Central memory CD8-positive, alpha-beta T cell (primary cell): ENCODE measurements around the gene TNFAIP3.

Experiments used
- ATAC-seq: fragments of 150-1000 bp; cut with Tn5 transposase; replicated peaks from 2 replicates; pipeline ENCODE4 v1.10.0; 2022; ENCODE audit warnings: mild to moderate bottlenecking, moderate FRiP score, moderate number of reproducible peaks; ENCODE audit not compliant: poor library complexity, severe bottlenecking; ENCODE audit errors: extremely low read depth
- DNase-seq, 2 donors: peaks; one replicate each; pipeline ENCODE4 v3.0.0; 2021; ENCODE audit warnings: low spot score in 2 of 2
- H3K27ac Mint-ChIP-seq: one replicate; pipeline ENCODE4 v1.8.0; 2022; ENCODE audit warnings: low read depth, mild to moderate bottlenecking, moderate library complexity, mixed read lengths
- H3K27me3 Mint-ChIP-seq: one replicate; pipeline ENCODE4 v1.8.0; 2022; ENCODE audit warnings: mixed read lengths
- H3K36me3 Mint-ChIP-seq: one replicate; pipeline ENCODE4 v1.8.0; 2022; ENCODE audit warnings: mild to moderate bottlenecking, moderate library complexity, mixed read lengths; ENCODE audit not compliant: insufficient read depth
- H3K4me1 Mint-ChIP-seq: one replicate; pipeline ENCODE4 v1.8.0; 2022; ENCODE audit warnings: mixed read lengths
- H3K4me3 Mint-ChIP-seq: one replicate; pipeline ENCODE4 v1.8.0; 2022; ENCODE audit warnings: mild to moderate bottlenecking, moderate library complexity, mixed read lengths
- H3K9me3 Mint-ChIP-seq: one replicate; pipeline ENCODE4 v1.8.0; 2022; ENCODE audit warnings: mixed read lengths

The TNFAIP3 gene

DNA sequence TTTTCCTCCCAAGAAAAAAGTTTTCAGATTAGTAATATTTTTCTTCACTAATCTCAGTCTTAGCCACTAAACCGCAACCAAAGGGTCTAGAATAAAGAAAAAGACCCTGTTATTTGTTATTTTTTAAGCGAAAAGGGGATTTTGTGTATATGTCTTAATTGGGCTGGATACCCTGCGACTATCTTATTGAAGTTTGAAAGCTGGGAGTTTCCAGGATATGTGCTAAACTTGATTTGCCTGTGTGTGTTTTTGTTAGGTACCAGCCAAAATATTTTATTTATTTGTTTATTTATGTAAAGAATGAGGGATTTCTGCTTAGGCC, 52.4 kb downstream of the TNFAIP3 start:
- no peak for DNase-seq
- no peak for ATAC-seq
- Mint-ChIP-seq H3K27ac (no peak overlapping the region), H3K36me3 (no peaks in the 10 kb centered on the region), H3K9me3 (no peaks in the 10 kb centered on the region), H3K4me3 (no peak overlapping the region), H3K4me1 (no peaks in the 10 kb centered on the region), H3K27me3 (no peaks in the 10 kb centered on the region)

DNA sequence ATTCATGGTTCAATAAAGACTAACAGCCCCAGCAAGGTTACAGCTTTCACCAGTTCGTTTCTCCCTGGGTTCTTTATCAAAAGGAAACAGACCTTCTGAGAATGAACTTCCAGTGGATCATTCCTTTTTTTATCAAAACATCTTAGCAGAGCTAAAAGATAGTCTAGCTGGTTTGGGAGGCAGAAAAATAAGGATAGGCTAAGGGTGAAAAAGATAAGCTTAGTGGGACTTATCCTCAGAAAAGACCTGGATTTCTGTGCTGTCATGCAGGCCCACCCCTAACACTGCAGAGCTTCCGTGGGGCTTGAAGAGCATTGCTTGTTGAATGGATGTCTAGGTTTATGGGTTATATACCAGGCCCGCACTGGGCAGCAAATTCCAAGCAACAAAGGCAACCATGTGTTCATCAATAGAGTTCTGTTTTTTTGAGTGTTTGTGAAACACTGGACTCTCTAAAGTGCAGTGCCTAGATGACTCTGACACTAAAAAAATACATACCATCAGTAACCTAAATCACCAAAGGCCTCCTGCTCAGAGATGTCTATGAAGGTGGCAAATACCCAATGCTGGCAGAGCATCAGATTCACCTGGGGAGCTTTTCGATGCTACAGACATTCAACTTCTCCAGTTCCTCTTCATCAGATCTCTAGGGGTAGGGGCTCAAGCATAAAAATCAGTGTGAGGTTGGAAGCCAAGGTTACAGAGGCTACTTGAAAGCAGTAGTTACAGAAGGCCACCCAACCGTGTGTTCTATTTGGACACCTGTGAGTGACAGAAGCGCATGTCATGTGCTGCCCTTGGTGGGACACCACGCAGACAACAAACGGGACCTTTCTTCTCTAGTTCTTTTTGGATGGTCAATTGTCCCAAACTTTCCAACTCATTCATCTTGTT, 53.0 kb downstream of the TNFAIP3 start:
- H3K27ac Mint-ChIP-seq, result no peak overlapping the region
- H3K4me1 Mint-ChIP-seq, result no peaks in the 10 kb centered on the region

DNA sequence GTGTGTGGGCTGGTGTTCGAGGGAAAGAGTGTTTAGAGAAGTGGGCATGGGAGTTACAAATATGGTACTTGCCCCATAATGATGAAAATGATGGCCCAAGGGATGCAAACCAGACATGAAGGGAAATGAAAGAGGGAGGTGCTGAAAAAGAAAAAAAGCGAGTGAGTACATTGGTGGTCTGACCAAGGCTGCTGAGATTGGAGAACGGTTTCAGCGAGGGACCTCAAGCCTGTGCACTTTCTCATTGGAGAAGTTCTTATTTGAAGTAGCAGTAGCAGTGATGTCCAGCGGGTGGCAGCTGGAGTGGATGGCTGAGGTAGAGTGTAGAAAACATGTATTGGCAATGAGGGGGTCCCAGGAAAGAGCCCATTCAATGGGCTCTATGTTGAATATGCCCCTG, 54.8 kb downstream of the TNFAIP3 start:
- no peaks in the 10 kb centered on the region for H3K36me3 Mint-ChIP-seq
- DNase-seq (no peak), ATAC-seq (no peak)
- no peak overlapping the region for H3K4me3 Mint-ChIP-seq
- H3K27ac Mint-ChIP-seq, result no peak overlapping the region
- H3K9me3 Mint-ChIP-seq, result no peaks in the 10 kb centered on the region
- H3K27me3 Mint-ChIP-seq, result no peaks in the 10 kb centered on the region
- peaks cover 2% of the 10 kb centered on the region for H3K4me1 Mint-ChIP-seq

More for the DNA sequence above, 53.0 kb downstream of the TNFAIP3 start:
- ATAC-seq (no peak), DNase-seq (no peak)
- Mint-ChIP-seq H3K27me3 (no peaks in the 10 kb centered on the region), H3K36me3 (no peaks in the 10 kb centered on the region), H3K9me3 (no peaks in the 10 kb centered on the region), H3K4me3 (no peak overlapping the region)

DNA sequence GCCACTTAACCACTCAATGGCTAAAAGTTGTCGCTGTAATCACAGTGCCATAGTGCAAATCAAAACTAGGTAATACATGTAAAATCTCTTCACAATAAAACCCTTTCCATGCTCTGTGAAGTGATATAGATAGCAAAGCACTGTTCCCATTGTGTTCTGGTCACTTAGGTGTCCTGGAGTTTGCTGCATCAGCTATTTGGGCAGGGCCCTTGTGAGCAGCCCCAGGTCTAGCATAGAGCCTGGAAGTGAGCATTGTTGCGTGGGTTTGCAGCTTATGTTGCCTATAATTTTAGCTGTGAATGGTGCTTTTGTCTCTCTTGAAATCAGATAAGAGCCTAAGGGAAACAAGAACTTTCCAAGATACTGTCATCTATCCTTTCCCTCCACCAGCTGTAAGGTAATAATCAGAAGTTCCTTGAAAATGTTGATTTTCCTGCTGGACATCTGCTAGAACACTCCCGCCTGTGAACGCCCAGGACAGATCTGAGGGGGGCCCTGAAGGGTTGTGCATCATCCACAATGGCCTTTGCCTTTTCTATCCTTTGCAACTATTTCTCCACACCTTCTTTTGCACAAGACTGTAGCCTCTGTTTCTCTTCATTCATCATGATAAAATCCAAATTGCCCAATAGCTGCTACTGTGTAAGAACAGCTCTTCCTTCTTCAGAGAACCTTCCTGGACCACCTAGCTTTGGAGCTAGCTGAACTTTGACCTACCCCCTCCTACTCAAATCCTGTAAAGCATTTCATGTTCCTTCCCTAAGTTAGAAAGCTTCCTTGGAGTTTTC, 57.0 kb downstream of the TNFAIP3 start:
- H3K27ac Mint-ChIP-seq, result no peak overlapping the region
- no peak overlapping the region for H3K4me3 Mint-ChIP-seq
- DNase-seq, result no peak
- H3K36me3 Mint-ChIP-seq, result no peaks in the 10 kb centered on the region
- no peaks in the 10 kb centered on the region for H3K9me3 Mint-ChIP-seq
- ATAC-seq, result no peak
- peaks cover 23% of the 10 kb centered on the region for H3K4me1 Mint-ChIP-seq
- H3K27me3 Mint-ChIP-seq, result no peaks in the 10 kb centered on the region

DNA sequence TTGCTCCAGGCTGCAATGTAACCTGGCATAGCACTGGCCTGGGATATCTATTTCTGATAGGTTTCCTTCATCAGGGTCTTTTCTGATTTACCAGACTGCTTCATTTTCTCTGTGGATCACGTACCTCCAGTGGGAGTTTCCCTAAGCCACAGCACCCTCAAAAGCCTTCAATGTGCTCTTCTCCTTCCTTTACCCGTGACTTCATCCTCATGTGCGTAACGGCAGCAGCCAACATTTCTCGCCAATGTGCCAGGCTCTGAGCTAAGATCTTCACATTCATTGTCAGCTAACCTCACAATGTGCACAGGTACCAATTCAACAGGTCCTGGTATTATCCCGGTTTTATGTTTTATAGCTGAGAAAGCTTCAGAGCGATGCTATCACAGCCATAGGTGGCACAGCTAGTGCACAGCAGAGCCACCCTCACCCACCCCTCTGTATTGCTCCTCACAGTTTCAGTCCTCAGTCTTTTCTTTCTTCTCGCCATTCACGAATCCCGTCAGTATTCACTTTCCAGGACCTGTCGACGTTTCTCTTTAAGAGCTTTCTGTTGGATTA, 58.2 kb downstream of the TNFAIP3 start:
- Mint-ChIP-seq H3K4me1 (peaks cover 23% of the 10 kb centered on the region), H3K9me3 (no peaks in the 10 kb centered on the region), H3K27me3 (no peaks in the 10 kb centered on the region), H3K36me3 (no peaks in the 10 kb centered on the region), H3K27ac (no peak overlapping the region), H3K4me3 (no peak overlapping the region)
- ATAC-seq, result no peak
- no peak for DNase-seq

DNA sequence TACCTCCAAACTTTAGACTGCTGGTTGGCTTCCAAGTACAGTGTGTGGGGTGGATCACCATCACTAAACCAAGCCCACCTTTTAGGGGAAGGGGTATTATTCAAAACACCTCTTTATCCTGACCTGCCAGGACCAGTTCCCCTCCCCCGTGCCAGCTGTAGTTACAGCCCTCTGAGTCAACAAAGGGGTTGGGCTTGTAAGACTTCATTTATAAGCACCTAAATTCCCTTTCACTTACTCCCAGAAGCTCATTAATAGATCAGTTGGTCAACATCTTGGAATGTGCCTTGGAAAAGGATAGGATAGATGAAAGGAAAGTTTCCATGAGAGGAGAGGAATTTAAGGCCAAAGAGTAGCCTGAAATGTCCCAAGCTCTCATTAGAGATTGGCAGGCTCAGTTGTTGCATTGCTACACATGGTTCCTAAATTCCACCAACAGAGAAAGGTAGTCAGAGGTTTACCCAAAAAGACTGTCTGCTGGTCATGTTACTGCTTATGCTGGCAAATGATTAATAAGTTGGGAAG, 59.2 kb downstream of the TNFAIP3 start:
- no peaks in the 10 kb centered on the region for H3K36me3 Mint-ChIP-seq
- H3K9me3 Mint-ChIP-seq, result no peaks in the 10 kb centered on the region
- ATAC-seq (no peak), DNase-seq (no peak)
- no peaks in the 10 kb centered on the region for H3K27me3 Mint-ChIP-seq
- H3K4me3 Mint-ChIP-seq, result no peak overlapping the region
- H3K27ac Mint-ChIP-seq, result no peak overlapping the region
- peaks cover 23% of the 10 kb centered on the region for H3K4me1 Mint-ChIP-seq

DNA sequence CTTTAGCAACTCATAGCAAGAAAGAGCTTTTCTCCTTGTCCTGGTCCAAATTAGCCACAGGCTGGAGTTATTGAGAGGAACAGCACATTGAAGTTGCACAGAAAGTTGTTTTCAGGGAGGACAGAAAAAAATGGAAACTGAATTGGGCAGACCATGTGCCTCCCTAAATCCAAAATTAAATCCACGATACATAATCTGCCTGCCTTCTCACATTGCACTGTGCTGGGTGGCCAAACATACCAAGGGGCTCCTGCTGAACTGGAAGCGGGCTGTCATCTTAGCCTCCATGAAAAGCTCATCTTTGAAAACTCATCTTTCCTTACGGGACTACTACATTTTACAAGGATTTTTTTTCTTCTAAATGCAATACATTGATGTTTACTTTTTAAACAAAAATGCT, 59.9 kb downstream of the TNFAIP3 start:
- ATAC-seq (no peak), DNase-seq (no peak)
- Mint-ChIP-seq H3K36me3 (no peaks in the 10 kb centered on the region), H3K4me1 (peaks cover 23% of the 10 kb centered on the region), H3K9me3 (no peaks in the 10 kb centered on the region), H3K27me3 (no peaks in the 10 kb centered on the region), H3K4me3 (no peak overlapping the region), H3K27ac (no peak overlapping the region)

DNA sequence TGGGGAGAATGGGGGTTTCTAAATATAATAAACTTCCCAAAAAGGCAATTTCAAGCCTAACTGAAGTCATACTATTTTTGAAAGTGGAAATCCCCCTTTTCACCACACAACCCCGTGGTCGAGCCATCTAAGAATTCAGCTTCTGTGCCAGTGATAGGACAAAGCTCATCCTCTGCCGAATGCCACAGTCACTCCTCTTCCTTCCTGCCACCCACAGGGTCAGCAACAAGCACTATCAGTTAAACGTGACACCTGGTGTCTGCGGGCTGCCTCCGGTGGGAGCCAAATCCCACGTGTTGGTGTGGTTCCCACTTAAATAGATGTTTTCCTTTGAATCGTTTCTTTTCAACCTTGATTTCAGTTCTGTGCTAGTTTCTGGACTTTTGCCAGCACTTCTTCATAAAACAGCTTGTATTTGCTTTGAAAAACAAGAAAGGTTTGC, 60.7 kb downstream of the TNFAIP3 start:
- peak; percentile 100 for ATAC-seq
- peaks cover 23% of the 10 kb centered on the region for H3K4me1 Mint-ChIP-seq
- peak; percentile 52 to 71 for DNase-seq

DNA sequence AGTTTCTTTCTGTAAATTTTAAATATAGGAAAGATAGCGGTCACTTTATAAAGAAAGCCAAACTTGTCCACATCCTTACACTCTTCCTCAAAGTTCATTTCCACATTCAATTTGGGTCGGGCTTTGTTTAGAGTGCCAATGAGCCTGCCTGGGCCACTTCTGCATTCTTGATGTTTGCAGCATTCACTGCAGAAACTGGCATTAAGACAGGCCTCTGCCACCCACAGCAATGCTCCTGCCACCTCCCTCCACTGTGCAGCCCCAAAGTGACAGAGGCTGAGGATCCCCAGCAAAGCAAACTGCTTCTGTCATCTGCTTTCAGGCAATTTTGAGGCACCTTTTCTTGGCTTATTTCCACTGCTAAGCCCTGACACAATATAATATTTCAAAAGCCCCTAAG, 61.2 kb downstream of the TNFAIP3 start:
- peak overlapping the region; percentile 58 for H3K4me3 Mint-ChIP-seq
- DNase-seq, result no peak
- H3K9me3 Mint-ChIP-seq, result no peaks in the 10 kb centered on the region
- no peaks in the 10 kb centered on the region for H3K27me3 Mint-ChIP-seq
- no peaks in the 10 kb centered on the region for H3K36me3 Mint-ChIP-seq
- peak overlapping the region; percentile 32 for H3K27ac Mint-ChIP-seq
- no peak for ATAC-seq
- H3K4me1 Mint-ChIP-seq, result peaks cover 23% of the 10 kb centered on the region

More for the DNA sequence above, 60.7 kb downstream of the TNFAIP3 start:
- H3K27ac Mint-ChIP-seq, result peak overlapping the region; percentile 32
- no peaks in the 10 kb centered on the region for H3K27me3 Mint-ChIP-seq
- H3K9me3 Mint-ChIP-seq, result no peaks in the 10 kb centered on the region
- no peaks in the 10 kb centered on the region for H3K36me3 Mint-ChIP-seq
- H3K4me3 Mint-ChIP-seq, result peak overlapping the region; percentile 58

DNA sequence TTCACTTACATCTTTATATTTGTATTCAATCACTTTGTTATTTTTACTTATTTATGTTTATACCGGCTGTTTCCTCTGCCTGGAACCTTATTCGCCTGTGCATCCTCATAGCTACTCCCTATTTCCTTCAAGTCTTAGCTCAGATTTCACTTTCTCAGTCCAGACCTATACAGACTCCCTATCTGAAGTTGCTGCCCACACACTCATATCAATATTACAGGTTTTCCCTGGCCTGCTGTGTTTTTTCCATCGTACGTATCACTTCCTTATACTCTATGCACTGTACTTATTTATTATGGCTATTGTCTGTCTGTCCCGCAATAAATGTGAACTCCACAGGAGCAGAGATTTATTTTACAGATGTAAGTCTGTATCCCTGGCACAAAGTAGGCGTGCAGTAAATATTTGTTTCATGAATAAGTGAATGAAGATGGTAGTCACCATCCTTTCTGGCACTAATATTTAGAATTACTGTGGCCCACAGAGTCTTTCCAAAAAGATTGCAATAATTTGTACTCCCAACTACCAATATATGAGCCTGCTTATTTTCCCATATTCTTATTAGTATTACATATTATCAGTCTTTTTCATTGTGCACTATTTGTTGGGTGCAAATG, 64.9 kb downstream of the TNFAIP3 start:
- H3K27ac Mint-ChIP-seq, result no peak overlapping the region
- ATAC-seq (no peak), DNase-seq (no peak)
- H3K4me3 Mint-ChIP-seq, result no peak overlapping the region
- H3K36me3 Mint-ChIP-seq, result no peaks in the 10 kb centered on the region
- no peaks in the 10 kb centered on the region for H3K9me3 Mint-ChIP-seq
- H3K4me1 Mint-ChIP-seq, result peaks cover 20% of the 10 kb centered on the region
- no peaks in the 10 kb centered on the region for H3K27me3 Mint-ChIP-seq
